ENCODE data around the gene REG3G.

DNA sequence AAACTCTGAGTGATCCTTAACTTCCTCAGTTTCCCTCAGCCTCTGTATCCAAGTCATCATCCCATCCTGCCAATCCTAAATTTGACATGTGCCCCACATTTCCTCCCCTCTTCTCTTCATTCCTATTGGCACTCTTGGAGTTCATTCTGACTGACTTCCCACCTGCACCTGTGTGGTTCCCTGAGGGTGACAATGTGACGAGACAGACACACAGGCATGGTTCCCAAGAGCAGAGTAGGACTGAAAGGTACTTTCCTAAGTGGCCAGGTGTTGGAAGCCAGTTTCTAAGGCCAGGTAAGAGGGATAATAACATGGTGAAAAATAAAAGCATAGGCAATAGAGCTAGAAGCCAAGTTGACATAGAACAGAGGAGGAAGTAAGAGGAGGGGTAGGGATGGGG lies 24.2 kb upstream of the REG3G start:
- TF ChIP-seq, protein P1, sequence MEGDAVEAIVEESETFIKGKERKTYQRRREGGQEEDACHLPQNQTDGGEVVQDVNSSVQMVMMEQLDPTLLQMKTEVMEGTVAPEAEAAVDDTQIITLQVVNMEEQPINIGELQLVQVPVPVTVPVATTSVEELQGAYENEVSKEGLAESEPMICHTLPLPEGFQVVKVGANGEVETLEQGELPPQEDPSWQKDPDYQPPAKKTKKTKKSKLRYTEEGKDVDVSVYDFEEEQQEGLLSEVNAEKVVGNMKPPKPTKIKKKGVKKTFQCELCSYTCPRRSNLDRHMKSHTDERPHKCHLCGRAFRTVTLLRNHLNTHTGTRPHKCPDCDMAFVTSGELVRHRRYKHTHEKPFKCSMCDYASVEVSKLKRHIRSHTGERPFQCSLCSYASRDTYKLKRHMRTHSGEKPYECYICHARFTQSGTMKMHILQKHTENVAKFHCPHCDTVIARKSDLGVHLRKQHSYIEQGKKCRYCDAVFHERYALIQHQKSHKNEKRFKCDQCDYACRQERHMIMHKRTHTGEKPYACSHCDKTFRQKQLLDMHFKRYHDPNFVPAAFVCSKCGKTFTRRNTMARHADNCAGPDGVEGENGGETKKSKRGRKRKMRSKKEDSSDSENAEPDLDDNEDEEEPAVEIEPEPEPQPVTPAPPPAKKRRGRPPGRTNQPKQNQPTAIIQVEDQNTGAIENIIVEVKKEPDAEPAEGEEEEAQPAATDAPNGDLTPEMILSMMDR (IDR thresholded peaks at IDR 0.05), result no peak
- TF ChIP-seq POLR2AphosphoS5 (IDR thresholded peaks at IDR 0.05), result no peak
- no peak for TF ChIP-seq POLR2A (IDR thresholded peaks at IDR 0.05)
